Measurements from ENCODE around the gene KLK2. TPM values are rescaled to one million over a fixed set of nuclear protein-coding genes. Genes with fewer than 3 reads are reported as not detected.

Gene KLK2
- polyA plus RNA-seq, 3 donors, result not detected

- Histone ChIP-seq H3K4me1 (ENCODE audit: control insufficient read depth in 1 of 2, insufficient read depth in 2 of 2, low read length in 2 of 2) (peaks cover 2% of the 10 kb centered on the region in 2 donors), H3K27me3 (ENCODE audit: control insufficient read depth in 2 of 2, insufficient read depth in 2 of 2, low read length in 2 of 2) (peaks cover 9 to 16% of the 10 kb centered on the region in 2 donors), H3K36me3 (replicated peaks in 1 of 2; ENCODE audit: control insufficient read depth in 1 of 2, insufficient read depth in 2 of 2, low read length in 2 of 2) (no peaks in the 10 kb centered on the region), H3K4me2 (replicated peaks; ENCODE audit: extremely low read depth, low read length, poor library complexity, severe bottlenecking) (no peak overlapping the region), H3K27ac (ENCODE audit: low read depth in 1 of 2, low read length in 2 of 2) (no peak overlapping the region), H3K9me3 (replicated peaks in 1 of 2; ENCODE audit: control insufficient read depth in 1 of 2, insufficient read depth in 1 of 2, low read length in 2 of 2) (no peaks in the 10 kb centered on the region), H3K9ac (ENCODE audit: insufficient read depth, low read length, poor library complexity, severe bottlenecking) (no peak overlapping the region), H2AFZ (ENCODE audit: insufficient read depth, low read depth, low read length, poor library complexity, severe bottlenecking) (no peak overlapping the region), H4K20me1 (ENCODE audit: insufficient read depth, low read length) (no peaks in the 10 kb centered on the region), H3K4me3 (replicated peaks in 1 of 3; ENCODE audit: low read depth in 2 of 3, low read length in 3 of 3) (no peak overlapping the region), H3K79me2 (ENCODE audit: insufficient read depth, low read length) (no peaks in the 10 kb centered on the region)
- intact Hi-C loops (cut with micrococcal nuclease), result no loop called here
- Mint-ChIP-seq H3K4me3 (no peak overlapping the region), H3K36me3 (no peaks in the 10 kb centered on the region), H3K27me3 (ENCODE audit: low read depth in 3 of 3) (peaks cover 28 to 48% (median 34%) of the 10 kb centered on the region in 3 donors), H3K27ac (no peak overlapping the region), H3K4me1 (peaks cover 3% of the 10 kb centered on the region), H3K9me3 (peaks cover 0 to 7% (median 2%) of the 10 kb centered on the region in 7 donors)
- no peak for DNase-seq
- no peak for TF ChIP-seq CTCF (IDR thresholded peaks at IDR 0.05)
- 63% methylated on average over 10 of the region's 17 CpGs for WGBS (ENCODE audit: insufficient coverage)
Observed at GRCh38 chr19:50830266-50831025, 42.8 kb upstream of the KLK2 start.

- no peak overlapping the region for H2AFZ ChIP-seq (ENCODE audit: insufficient read depth, low read depth, low read length, poor library complexity, severe bottlenecking)
- Mint-ChIP-seq H3K4me1 (peaks cover 7% of the 10 kb centered on the region), H3K36me3 (no peaks in the 10 kb centered on the region), H3K9me3 (peaks cover 0 to 7% (median 2%) of the 10 kb centered on the region in 7 donors), H3K27me3 (ENCODE audit: low read depth in 3 of 3) (peaks cover 33 to 54% (median 37%) of the 10 kb centered on the region in 3 donors), H3K4me3 (no peak overlapping the region), H3K27ac (no peak overlapping the region)
- no peaks in the 10 kb centered on the region for H3K9me3 ChIP-seq (replicated peaks in 1 of 2; ENCODE audit: control insufficient read depth in 1 of 2, insufficient read depth in 1 of 2, low read length in 2 of 2)
- no peak overlapping the region for H3K9ac ChIP-seq (ENCODE audit: insufficient read depth, low read length, poor library complexity, severe bottlenecking)
- no peak overlapping the region for H3K4me3 ChIP-seq (replicated peaks in 1 of 3; ENCODE audit: low read depth in 2 of 3, low read length in 3 of 3)
- no peaks in the 10 kb centered on the region for H4K20me1 ChIP-seq (ENCODE audit: insufficient read depth, low read length)
- TF ChIP-seq CTCF (IDR thresholded peaks at IDR 0.05), result no peak
- intact Hi-C loops (cut with micrococcal nuclease), result no loop called here
- no peak overlapping the region for H3K27ac ChIP-seq (ENCODE audit: low read depth in 1 of 2, low read length in 2 of 2)
- no peak for DNase-seq
- no peaks in the 10 kb centered on the region for H3K36me3 ChIP-seq (replicated peaks in 1 of 2; ENCODE audit: control insufficient read depth in 1 of 2, insufficient read depth in 2 of 2, low read length in 2 of 2)
- 74% methylated on average over 7 of the region's 7 CpGs for WGBS (ENCODE audit: insufficient coverage)
- H3K4me1 ChIP-seq (ENCODE audit: control insufficient read depth in 1 of 2, insufficient read depth in 2 of 2, low read length in 2 of 2), result peaks cover 6 to 8% of the 10 kb centered on the region in 2 donors
- no peak overlapping the region for H3K4me2 ChIP-seq (replicated peaks; ENCODE audit: extremely low read depth, low read length, poor library complexity, severe bottlenecking)
- H3K27me3 ChIP-seq (ENCODE audit: control insufficient read depth in 2 of 2, insufficient read depth in 2 of 2, low read length in 2 of 2), result peaks cover 9 to 21% of the 10 kb centered on the region in 2 donors
- no peaks in the 10 kb centered on the region for H3K79me2 ChIP-seq (ENCODE audit: insufficient read depth, low read length)
Observed at GRCh38 chr19:50831026-50831396, 42.2 kb upstream of the KLK2 start.

All from CD14-positive monocyte (primary cell).